Cardiac muscle cell (in vitro differentiated cells and primary cell): Measurements from ENCODE around the gene SHISA6. TPM values are rescaled to one million over a fixed set of nuclear protein-coding genes. Genes with fewer than 3 reads are reported as not detected.

Experiments used
- DNase-seq, 2 donors: peaks; one replicate each; pipeline versions ENCODE4 v3.0.0 to v3.0.0-alpha.2; 2010 to 2017; ENCODE audit warnings: low read depth in 1 of 2, low spot score in 1 of 2
- H3K27ac ChIP-seq: fragments of 200-600 bp; sonication (generic); 2 replicates; pipeline ENCODE4 v1.5.1; 2016
- H3K27me3 ChIP-seq: fragments of 200-600 bp; sonication (generic); 2 replicates; pipeline ENCODE4 v1.6.0; 2016; ENCODE audit warnings: control low read depth
- H3K36me3 ChIP-seq: fragments of 200-600 bp; sonication (generic); 2 replicates; pipeline ENCODE4 v1.5.1; 2016; ENCODE audit warnings: control low read depth
- H3K4me1 ChIP-seq: fragments of 200-600 bp; sonication (generic); 2 replicates; pipeline ENCODE4 v1.8.1; 2017; ENCODE audit warnings: low read depth, mild to moderate bottlenecking, mixed run types
- H3K4me3 ChIP-seq: fragments of 200-600 bp; sonication (generic); 2 replicates; pipeline ENCODE4 v1.5.1; 2016; ENCODE audit warnings: mild to moderate bottlenecking
- H3K9me3 ChIP-seq: fragments of 200-600 bp; sonication (generic); 2 replicates; pipeline ENCODE4 v1.5.1; 2017; ENCODE audit warnings: low read depth, mild to moderate bottlenecking, control low read depth
- CTCF ChIP-seq: IDR thresholded peaks from 2 replicates; pipeline ENCODE4 v1.5.1; 2012; ENCODE audit warnings: low read depth, mild to moderate bottlenecking, low read length
- polyA plus RNA-seq: library from polyadenylated mRNA; unstranded; fragments of >200 nt; fragmentation: Nextera tagmentation; extraction: Ambion mirVana; gene quantifications from 2 replicates; pipeline ENCODE4 v1.2.1, GENCODE V29; 2016
- total RNA-seq: library from RNA; depleted of rRNA; stranded (reverse); fragments of >200 nt; gene quantifications from 2 replicates; pipeline ENCODE4 v1.2.3, GENCODE V29; 2016

The SHISA6 gene
- total and polyA plus RNA-seq, 2 experiments from 2014 or later, result 0.17 to 0.45 TPM

- no peak for TF ChIP-seq CTCF
- Histone ChIP-seq H3K27ac (no peak overlapping the region), H3K36me3 (no peaks in the 10 kb centered on the region), H3K4me1 (peaks cover 9% of the 10 kb centered on the region), H3K9me3 (no peaks in the 10 kb centered on the region), H3K4me3 (no peak overlapping the region), H3K27me3 (peaks cover 26% of the 10 kb centered on the region)
- peak in 1 of 2 donors; percentile 66 for DNase-seq
Measured at GRCh38 chr17:11486101-11486867, 245.3 kb downstream of the SHISA6 start.

GRCh38 chr17:11486868-11487310 is 245.9 kb downstream of the SHISA6 start:
- TF ChIP-seq CTCF, result no peak
- Histone ChIP-seq H3K27me3 (peaks cover 23% of the 10 kb centered on the region), H3K9me3 (no peaks in the 10 kb centered on the region), H3K27ac (no peak overlapping the region), H3K36me3 (no peaks in the 10 kb centered on the region), H3K4me1 (peaks cover 9% of the 10 kb centered on the region), H3K4me3 (no peak overlapping the region)
- DNase-seq, result no peak

GRCh38 chr17:11487469-11487868 is 246.5 kb downstream of the SHISA6 start:
- Histone ChIP-seq H3K27me3 (peaks cover 23% of the 10 kb centered on the region), H3K4me3 (no peak overlapping the region), H3K27ac (no peak overlapping the region), H3K4me1 (peaks cover 9% of the 10 kb centered on the region), H3K36me3 (no peaks in the 10 kb centered on the region), H3K9me3 (no peaks in the 10 kb centered on the region)
- no peak for DNase-seq
- no peak for TF ChIP-seq CTCF

- Histone ChIP-seq H3K36me3 (no peaks in the 10 kb centered on the region), H3K9me3 (no peaks in the 10 kb centered on the region), H3K27me3 (peaks cover 23% of the 10 kb centered on the region), H3K4me3 (no peak overlapping the region), H3K4me1 (peaks cover 9% of the 10 kb centered on the region), H3K27ac (no peak overlapping the region)
- DNase-seq, result no peak
- TF ChIP-seq CTCF, result no peak
Measured at GRCh38 chr17:11488407-11488806, 247.4 kb downstream of the SHISA6 start.

GRCh38 chr17:11490171-11490755 is 249.2 kb downstream of the SHISA6 start:
- no peak for DNase-seq
- Histone ChIP-seq H3K27ac (no peak overlapping the region), H3K4me1 (peaks cover 9% of the 10 kb centered on the region)

More at GRCh38 chr17:11490171-11490755, 249.2 kb downstream of the SHISA6 start:
- Histone ChIP-seq H3K36me3 (no peaks in the 10 kb centered on the region), H3K9me3 (no peaks in the 10 kb centered on the region), H3K27me3 (peaks cover 20% of the 10 kb centered on the region), H3K4me3 (no peak overlapping the region)
- no peak for TF ChIP-seq CTCF
